ENCODE results near the gene BMPR1A.
"Not testable (repeated sequence)": the region's sequence is repeated elsewhere in the genome, so short reads cannot be mapped to it uniquely, and the experiment has no call there.

DNA sequence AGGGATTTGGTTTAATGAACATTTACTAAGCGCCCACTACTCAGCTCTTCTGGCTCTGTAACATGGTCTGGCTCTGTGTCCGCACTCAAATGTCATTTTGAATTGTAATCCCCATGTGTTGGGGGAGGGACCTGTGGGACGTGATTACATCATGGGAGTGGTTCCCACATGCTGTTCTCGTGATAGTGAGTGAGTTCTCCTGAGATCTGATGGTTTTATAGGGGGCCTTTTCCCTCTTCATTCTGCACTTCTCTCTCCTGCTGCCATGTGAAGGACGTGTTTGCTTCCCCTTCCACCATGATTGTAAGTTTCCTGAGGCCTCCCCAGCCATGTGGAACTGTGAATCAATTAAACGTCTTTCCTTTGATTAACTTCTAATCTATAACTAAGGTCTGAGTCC is 224.6 kb downstream of the BMPR1A start:
- TF ChIP-seq, protein P1, sequence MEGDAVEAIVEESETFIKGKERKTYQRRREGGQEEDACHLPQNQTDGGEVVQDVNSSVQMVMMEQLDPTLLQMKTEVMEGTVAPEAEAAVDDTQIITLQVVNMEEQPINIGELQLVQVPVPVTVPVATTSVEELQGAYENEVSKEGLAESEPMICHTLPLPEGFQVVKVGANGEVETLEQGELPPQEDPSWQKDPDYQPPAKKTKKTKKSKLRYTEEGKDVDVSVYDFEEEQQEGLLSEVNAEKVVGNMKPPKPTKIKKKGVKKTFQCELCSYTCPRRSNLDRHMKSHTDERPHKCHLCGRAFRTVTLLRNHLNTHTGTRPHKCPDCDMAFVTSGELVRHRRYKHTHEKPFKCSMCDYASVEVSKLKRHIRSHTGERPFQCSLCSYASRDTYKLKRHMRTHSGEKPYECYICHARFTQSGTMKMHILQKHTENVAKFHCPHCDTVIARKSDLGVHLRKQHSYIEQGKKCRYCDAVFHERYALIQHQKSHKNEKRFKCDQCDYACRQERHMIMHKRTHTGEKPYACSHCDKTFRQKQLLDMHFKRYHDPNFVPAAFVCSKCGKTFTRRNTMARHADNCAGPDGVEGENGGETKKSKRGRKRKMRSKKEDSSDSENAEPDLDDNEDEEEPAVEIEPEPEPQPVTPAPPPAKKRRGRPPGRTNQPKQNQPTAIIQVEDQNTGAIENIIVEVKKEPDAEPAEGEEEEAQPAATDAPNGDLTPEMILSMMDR (IDR thresholded peaks at IDR 0.05): not testable (repeated sequence)
- TF ChIP-seq POLR2A (IDR thresholded peaks at IDR 0.05): not testable (repeated sequence)
